RWPE2 (cell line): ENCODE measurements around the gene SIGLEC9.

Experiments used
- ATAC-seq: fragments of 200-7000 bp; cut with Tn5 transposase; 3 replicates; pipeline ENCODE4 v1.9.1; 2021; ENCODE audit warnings: low read depth
- DNase-seq: peaks from one replicate; pipeline ENCODE4 v3.0.0-alpha.2; 2020; ENCODE audit warnings: low spot score
- H3K27ac ChIP-seq: fragments of 450-650 bp; 2 replicates; pipeline ENCODE4 v1.5.1; 2017; ENCODE audit warnings: mild to moderate bottlenecking; ENCODE audit not compliant: poor library complexity, severe bottlenecking
- H3K27me3 ChIP-seq: fragments of 250-450 bp; sonication (Bioruptor Pico); 2 replicates; pipeline ENCODE4 v1.5.1; 2021; ENCODE audit warnings: mild to moderate bottlenecking, moderate library complexity; ENCODE audit not compliant: insufficient read depth, poor library complexity, severe bottlenecking
- H3K36me3 ChIP-seq: fragments of 250-450 bp; sonication (Bioruptor Pico); 2 replicates; pipeline ENCODE4 v1.5.1; 2020; ENCODE audit warnings: low read depth, mild to moderate bottlenecking, moderate library complexity
- H3K4me1 ChIP-seq: fragments of 250-450 bp; sonication (Bioruptor Pico); 2 replicates; pipeline ENCODE4 v1.5.1; 2021; ENCODE audit warnings: mild to moderate bottlenecking, moderate library complexity; ENCODE audit not compliant: insufficient read depth, poor library complexity, severe bottlenecking
- H3K4me3 ChIP-seq: fragments of 250-450 bp; sonication (Bioruptor Pico); 2 replicates; pipeline ENCODE4 v1.5.1; 2021; ENCODE audit warnings: mild to moderate bottlenecking, moderate library complexity; ENCODE audit not compliant: severe bottlenecking
- H3K9me3 ChIP-seq: fragments of 250-450 bp; sonication (Bioruptor Pico); 2 replicates; pipeline ENCODE4 v1.5.1; 2021; ENCODE audit warnings: mild to moderate bottlenecking, moderate library complexity; ENCODE audit not compliant: severe bottlenecking
- CTCF ChIP-seq: fragments of 450-650 bp; IDR thresholded peaks from one replicate; pipeline ENCODE4 v1.5.1; 2017; ENCODE audit warnings: mild to moderate bottlenecking, moderate library complexity; ENCODE audit not compliant: poor library complexity, severe bottlenecking

Gene SIGLEC9

GRCh38 chr19:51116736-51117286, 7.9 kb upstream of the SIGLEC9 start:
- Histone ChIP-seq H3K9me3 (no peaks in the 10 kb centered on the region), H3K27me3 (no peaks in the 10 kb centered on the region)
- TF ChIP-seq CTCF: no peak

GRCh38 chr19:51119101-51119500, 5.6 kb upstream of the SIGLEC9 start:
- no peak for TF ChIP-seq CTCF
- no peaks in the 10 kb centered on the region for H3K27me3 ChIP-seq

More at GRCh38 chr19:51116736-51117286, 7.9 kb upstream of the SIGLEC9 start:
- ATAC-seq (no peak), DNase-seq (no peak)
- no peaks in the 10 kb centered on the region for H3K4me1 ChIP-seq
- H3K36me3 ChIP-seq: no peaks in the 10 kb centered on the region
- no peak overlapping the region for H3K4me3 ChIP-seq
- no peak overlapping the region for H3K27ac ChIP-seq

GRCh38 chr19:51119611-51120010, 5.1 kb upstream of the SIGLEC9 start:
- Histone ChIP-seq H3K9me3 (no peaks in the 10 kb centered on the region), H3K27ac (no peak overlapping the region), H3K4me1 (no peaks in the 10 kb centered on the region), H3K4me3 (no peak overlapping the region), H3K27me3 (no peaks in the 10 kb centered on the region), H3K36me3 (no peaks in the 10 kb centered on the region)
- DNase-seq (no peak), ATAC-seq (no peak)
- no peak for TF ChIP-seq CTCF

More at GRCh38 chr19:51119101-51119500, 5.6 kb upstream of the SIGLEC9 start:
- Histone ChIP-seq H3K9me3 (no peaks in the 10 kb centered on the region), H3K36me3 (no peaks in the 10 kb centered on the region), H3K27ac (no peak overlapping the region), H3K4me3 (no peak overlapping the region), H3K4me1 (no peaks in the 10 kb centered on the region)
- ATAC-seq (no peak; the same call in 2 of the 3 replicates), DNase-seq (no peak)

- H3K9me3 ChIP-seq: no peaks in the 10 kb centered on the region
- H3K4me1 ChIP-seq: no peaks in the 10 kb centered on the region
- H3K4me3 ChIP-seq: no peak overlapping the region
- no peak for TF ChIP-seq CTCF
- ATAC-seq (no peak), DNase-seq (no peak)
- no peak overlapping the region for H3K27ac ChIP-seq
- no peaks in the 10 kb centered on the region for H3K27me3 ChIP-seq
- H3K36me3 ChIP-seq: no peaks in the 10 kb centered on the region
Measured at GRCh38 chr19:51120160-51120559, 4.5 kb upstream of the SIGLEC9 start.

- H3K36me3 ChIP-seq: no peaks in the 10 kb centered on the region
- ATAC-seq (no peak), DNase-seq (no peak)
- no peak overlapping the region for H3K27ac ChIP-seq
- no peak overlapping the region for H3K4me3 ChIP-seq
- no peak for TF ChIP-seq CTCF
- no peaks in the 10 kb centered on the region for H3K27me3 ChIP-seq
- H3K4me1 ChIP-seq: no peaks in the 10 kb centered on the region
- H3K9me3 ChIP-seq: no peaks in the 10 kb centered on the region
Measured at GRCh38 chr19:51121257-51121656, 3.4 kb upstream of the SIGLEC9 start.
